ENCODE measurements around the gene BEST1. TPM values are rescaled to one million over a fixed set of nuclear protein-coding genes. Genes with fewer than 3 reads are reported as not detected.

Gene BEST1
- total and polyA plus RNA-seq, 2 donors (not counting 3 experiments of a cell fraction or from before 2014, with no cell fraction given): 0.04 TPM; not detected in 1

- Histone ChIP-seq H4K20me1 (replicated peaks; ENCODE audit: control insufficient read depth, extremely low read depth, insufficient read depth, low read length) (no peaks in the 10 kb centered on the region), H3K9me3 (replicated peaks; ENCODE audit: control insufficient read depth, insufficient read depth, low read length) (no peaks in the 10 kb centered on the region), H3K4me1 (ENCODE audit: control insufficient read depth, extremely low read depth, insufficient read depth, low read length) (peaks cover 71% of the 10 kb centered on the region), H3K4me3 (replicated peaks in 1 of 3; ENCODE audit: insufficient read depth in 1 of 3, low read depth in 1 of 3, low read length in 3 of 3) (peak overlapping the region; percentile 66 to 99 (median 66)), H3K27ac (ENCODE audit: insufficient read depth, low read depth, low read length) (peak overlapping the region; percentile 60), H3K36me3 (ENCODE audit: control insufficient read depth in 2 of 2, extremely low read depth in 1 of 2, insufficient read depth in 2 of 2, low read length in 2 of 2) (peaks cover 15% of the 10 kb centered on the region in 2 experiments), H3K9me1 (replicated peaks; ENCODE audit: control insufficient read depth, extremely low read depth, insufficient read depth, low read length) (no peaks in the 10 kb centered on the region), H3K4me2 (ENCODE audit: insufficient read depth, low read length) (peak overlapping the region; percentile 64), H2AFZ (ENCODE audit: low read depth, low read length) (peak overlapping the region; percentile 72), H3K9ac (replicated peaks; ENCODE audit: extremely low read depth, insufficient read depth, low read length) (peak overlapping the region; percentile 92), H3K27me3 (ENCODE audit: control insufficient read depth in 2 of 2, insufficient read depth in 2 of 2, low read length in 2 of 2) (no peaks in the 10 kb centered on the region), H3K79me2 (ENCODE audit: control insufficient read depth, insufficient read depth, low read length) (peaks cover 39% of the 10 kb centered on the region)
- dilution Hi-C loops (cut with MboI; ENCODE audit: extremely low pct_ligation_motif_present, low sequenced_read_pairs) (no loop called here), intact Hi-C loops (cut with micrococcal nuclease) (loop anchor here (1.0 to 5.0 kb wide), 4 partner anchors 57 to 151 kb away; partner anchors contain the start of genes FADS1 and FADS3)
- TSS peak; percentile 20 for BruUV-seq (replicated peaks)
- POLR2A ChIA-PET: interaction anchor here (0.6 to 3.0 kb wide), 12 partner anchors 8 to 712 kb away, joined by 3 to 19 read pairs (median 4); partner anchors contain the start of genes FEN1 and TMEM258
- DNase-seq (ENCODE audit: low read depth, low spot score) (peak; percentile 49), FAIRE-seq (no peak)
- CTCF ChIA-PET: interaction anchor here (0.6 to 11.1 kb wide), 7 partner anchors 11 to 114 kb away, joined by 3 to 147 read pairs (median 3); no protein-coding TSS in a partner anchor
- TF ChIP-seq CTCF (IDR thresholded peaks at IDR 0.05; ENCODE audit: extremely low read depth in 1 of 2, insufficient read depth in 1 of 2, low read depth in 1 of 2, low read length in 2 of 2): no peak
- TF ChIP-seq GATA2 (IDR thresholded peaks at IDR 0.05; ENCODE audit: insufficient read depth, insufficient read length, low read depth, low read length): no peak
- TF ChIP-seq EZH2 (IDR thresholded peaks at IDR 0.05; ENCODE audit: borderline replicate concordance, low read depth, low read length, severe bottlenecking): no peak
- no peak for TF ChIP-seq POLR2AphosphoS5 (IDR thresholded peaks at IDR 0.05; ENCODE audit: insufficient read depth, low read depth, low read length)
- TF ChIP-seq MYC (IDR thresholded peaks at IDR 0.05; ENCODE audit: low read depth, low read length): no peak
- no peak for TF ChIP-seq FOS (IDR thresholded peaks at IDR 0.05; ENCODE audit: borderline replicate concordance, insufficient read depth, low read length)
- no peak for TF ChIP-seq MAX (IDR thresholded peaks at IDR 0.05; ENCODE audit: insufficient read depth, insufficient read length)
- no peak for TF ChIP-seq POLR2A (IDR thresholded peaks at IDR 0.05; ENCODE audit: low read depth, low read length)
- TF ChIP-seq JUN (IDR thresholded peaks at IDR 0.05; ENCODE audit: borderline replicate concordance, insufficient read depth, insufficient read length, low read depth): no peak
Observed at GRCh38 chr11:61967924-61968757, 18.0 kb downstream of the BEST1 start.
